Natural killer cell treated with Interleukin-12 subunit alpha and Interleukin-12 subunit beta and Interleukin-15 and Interleukin-18, amount 100 ng/mL, for 72 hours (primary cell): ENCODE results near the gene SARS1. TPM values are rescaled to one million over a fixed set of nuclear protein-coding genes. Genes with fewer than 3 reads are reported as not detected.

Experiments
- ATAC-seq, 2 donors: fragments of 150-1000 bp; cut with Tn5 transposase in 1 of 2; sonication (Bioruptor Pico), chemical (Tn5 transposase) in 1 of 2; 2 replicates each; pipeline ENCODE4 v1.10.0; 2021
- DNase-seq: peaks from one replicate; pipeline ENCODE4 v3.0.0; 2022; ENCODE audit warnings: low spot score
- H3K27ac Mint-ChIP-seq, 2 donors: 1 replicate in 1 of 2; 2 replicates in 1 of 2; pipeline ENCODE4 v1.8.0; 2022; ENCODE audit warnings: mixed read lengths in 2 of 2, mild to moderate bottlenecking in 1 of 2, moderate library complexity in 1 of 2
- H3K27me3 Mint-ChIP-seq, 2 donors: 1 replicate in 1 of 2; 2 replicates in 1 of 2; pipeline ENCODE4 v1.8.0; 2022; ENCODE audit warnings: mixed read lengths in 2 of 2
- H3K36me3 Mint-ChIP-seq: one replicate; pipeline ENCODE4 v1.8.0; 2022; ENCODE audit warnings: mixed read lengths
- H3K4me1 Mint-ChIP-seq, 2 donors: 1 replicate in 1 of 2; 2 replicates in 1 of 2; pipeline ENCODE4 v1.8.0; 2022; ENCODE audit warnings: low read depth in 2 of 2, mixed read lengths in 2 of 2, mild to moderate bottlenecking in 1 of 2
- H3K4me3 Mint-ChIP-seq: one replicate; pipeline ENCODE4 v1.8.0; 2022; ENCODE audit warnings: mixed read lengths
- H3K9me3 Mint-ChIP-seq: 2 replicates; pipeline ENCODE4 v1.8.0; 2022; ENCODE audit warnings: mixed read lengths
- total RNA-seq, 2 donors: library from RNA; stranded (reverse); gene quantifications; one replicate each; pipeline ENCODE4 v1.2.3, GENCODE V29; 2022

SARS1 gene
- total RNA-seq, 2 donors from 2014 or later = 178 to 205 TPM

DNA sequence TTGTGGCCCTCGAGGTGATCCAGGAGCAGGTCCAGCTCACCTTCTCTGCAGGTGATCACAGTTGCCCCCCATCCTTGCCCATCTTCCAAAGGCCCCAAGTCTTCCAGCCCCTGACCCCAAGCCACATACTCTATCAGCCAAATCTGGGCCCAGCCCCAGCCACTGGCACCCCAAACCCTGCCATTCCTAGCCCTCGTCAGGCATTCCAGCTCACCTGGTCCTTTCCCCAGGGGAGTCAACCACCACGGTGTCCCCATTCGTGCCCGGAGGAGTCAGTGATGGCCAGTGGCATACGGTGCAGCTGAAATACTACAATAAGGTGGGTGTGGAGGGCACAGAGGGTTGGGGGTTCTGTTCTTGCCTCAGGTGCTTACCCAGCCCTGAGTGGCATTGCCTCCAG, 47.9 kb downstream of the SARS1 start:
- Mint-ChIP-seq H3K27ac (no peak overlapping the region), H3K9me3 (no peaks in the 10 kb centered on the region), H3K4me1 (peaks cover 0 to 8% of the 10 kb centered on the region in 2 donors), H3K36me3 (no peaks in the 10 kb centered on the region), H3K4me3 (no peak overlapping the region), H3K27me3 (no peaks in the 10 kb centered on the region)
- ATAC-seq (no peak), DNase-seq (no peak)

DNA sequence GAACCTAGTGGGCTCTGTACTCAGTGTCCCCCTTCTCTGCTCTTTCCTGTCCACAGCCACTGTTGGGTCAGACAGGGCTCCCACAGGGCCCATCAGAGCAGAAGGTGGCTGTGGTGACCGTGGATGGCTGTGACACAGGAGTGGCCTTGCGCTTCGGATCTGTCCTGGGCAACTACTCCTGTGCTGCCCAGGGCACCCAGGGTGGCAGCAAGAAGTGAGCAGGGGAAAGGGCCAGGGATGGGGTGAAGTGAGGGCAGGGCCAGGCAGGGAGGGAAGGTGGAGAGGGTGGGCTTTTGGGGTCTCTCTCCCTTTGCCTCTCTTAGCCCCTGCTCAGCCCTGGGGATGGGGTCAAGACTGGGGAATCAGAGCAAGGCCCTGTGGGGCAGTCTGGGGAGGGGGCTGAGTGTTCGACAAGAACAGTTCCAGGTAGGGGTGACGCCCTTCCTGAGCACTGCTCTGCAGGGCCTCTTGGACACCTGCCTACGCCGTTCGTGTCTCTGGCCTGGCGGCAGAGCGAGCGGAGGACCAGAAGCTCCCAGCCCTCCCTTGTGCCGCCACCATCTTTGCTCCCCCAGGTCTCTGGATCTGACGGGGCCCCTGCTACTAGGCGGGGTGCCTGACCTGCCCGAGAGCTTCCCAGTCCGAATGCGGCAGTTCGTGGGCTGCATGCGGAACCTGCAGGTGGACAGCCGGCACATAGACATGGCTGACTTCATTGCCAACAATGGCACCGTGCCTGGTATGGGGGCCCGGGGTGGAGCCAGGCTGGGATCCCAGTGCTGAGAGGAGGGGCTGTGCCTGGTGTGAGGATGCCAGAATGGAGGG, 48.7 kb downstream of the SARS1 start:
- Mint-ChIP-seq H3K27me3 (no peaks in the 10 kb centered on the region), H3K4me1 (peaks cover 0 to 5% of the 10 kb centered on the region in 2 donors), H3K4me3 (no peak overlapping the region), H3K36me3 (no peaks in the 10 kb centered on the region), H3K9me3 (no peaks in the 10 kb centered on the region), H3K27ac (no peak overlapping the region)
- DNase-seq (no peak), ATAC-seq (no peak)

DNA sequence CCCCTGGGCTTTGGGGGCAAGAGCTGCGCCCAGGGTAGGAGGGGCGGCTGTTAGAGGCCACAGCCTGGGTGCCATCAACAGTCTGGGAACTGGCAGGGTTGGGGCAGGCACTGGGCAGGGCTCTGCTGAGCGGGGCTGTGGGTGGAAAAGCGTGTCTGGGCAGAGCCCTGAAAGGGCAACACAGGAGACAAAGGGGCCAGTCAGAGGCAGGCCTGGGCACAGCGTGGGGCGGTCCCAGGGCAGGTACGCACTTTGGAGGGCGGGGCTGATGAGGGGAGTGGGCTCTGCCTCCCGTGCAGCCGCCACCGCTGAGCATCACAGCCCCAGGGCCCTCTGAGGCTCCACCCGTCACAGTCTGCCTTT, 49.5 kb downstream of the SARS1 start:
- DNase-seq = no peak
- Mint-ChIP-seq H3K27me3 (no peaks in the 10 kb centered on the region), H3K4me1 (peaks cover 0 to 5% of the 10 kb centered on the region in 2 donors), H3K9me3 (no peaks in the 10 kb centered on the region), H3K4me3 (no peak overlapping the region), H3K36me3 (no peaks in the 10 kb centered on the region), H3K27ac (no peak overlapping the region)
- peak in 1 of 2 donors; percentile 15 for ATAC-seq

DNA sequence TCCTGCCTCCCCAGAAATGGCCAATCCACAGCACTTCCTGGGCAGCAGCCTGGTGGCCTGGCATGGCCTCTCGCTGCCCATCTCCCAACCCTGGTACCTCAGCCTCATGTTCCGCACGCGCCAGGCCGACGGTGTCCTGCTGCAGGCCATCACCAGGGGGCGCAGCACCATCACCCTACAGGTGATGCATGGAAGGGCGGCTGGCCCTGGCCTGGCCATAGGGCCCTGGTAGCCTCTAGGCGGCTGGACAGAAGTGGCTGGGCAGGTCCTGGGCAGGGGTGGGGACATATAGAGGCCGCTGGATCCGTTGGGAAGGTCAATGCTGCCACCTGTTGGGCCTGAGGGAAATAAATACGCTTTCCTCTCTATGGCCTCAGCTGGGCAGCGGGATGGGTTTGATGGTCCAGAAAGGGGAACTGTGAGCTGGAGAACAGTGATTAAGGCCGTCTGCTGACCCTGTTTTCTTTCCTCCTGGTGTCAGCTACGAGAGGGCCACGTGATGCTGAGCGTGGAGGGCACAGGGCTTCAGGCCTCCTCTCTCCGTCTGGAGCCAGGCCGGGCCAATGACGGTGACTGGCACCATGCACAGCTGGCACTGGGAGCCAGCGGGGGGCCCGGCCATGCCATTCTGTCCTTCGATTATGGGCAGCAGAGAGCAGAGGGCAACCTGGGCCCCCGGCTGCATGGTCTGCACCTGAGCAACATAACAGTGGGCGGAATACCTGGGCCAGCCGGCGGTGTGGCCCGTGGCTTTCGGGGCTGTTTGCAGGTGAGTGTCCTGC, 50.1 kb downstream of the SARS1 start:
- no peaks in the 10 kb centered on the region for H3K36me3 Mint-ChIP-seq
- H3K27ac Mint-ChIP-seq = no peak overlapping the region
- H3K9me3 Mint-ChIP-seq = no peaks in the 10 kb centered on the region
- H3K27me3 Mint-ChIP-seq = no peaks in the 10 kb centered on the region
- no peak overlapping the region for H3K4me3 Mint-ChIP-seq
- DNase-seq (peak; percentile 73), ATAC-seq (peak; percentile 79 to 89)
- H3K4me1 Mint-ChIP-seq = peaks cover 0 to 5% of the 10 kb centered on the region in 2 donors

DNA sequence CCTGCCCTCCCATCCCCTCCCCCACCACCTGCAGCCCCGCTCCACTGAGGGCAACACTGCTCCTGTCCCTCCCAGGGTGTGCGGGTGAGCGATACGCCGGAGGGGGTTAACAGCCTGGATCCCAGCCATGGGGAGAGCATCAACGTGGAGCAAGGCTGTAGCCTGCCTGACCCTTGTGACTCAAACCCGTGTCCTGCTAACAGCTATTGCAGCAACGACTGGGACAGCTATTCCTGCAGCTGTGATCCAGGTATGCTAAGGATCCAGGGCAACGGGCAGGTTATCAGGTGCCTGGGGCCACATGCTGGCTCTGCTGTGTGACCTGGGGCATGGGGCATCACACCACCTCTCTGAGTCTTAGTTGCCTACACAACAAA, 50.6 kb downstream of the SARS1 start:
- ATAC-seq = no peak
- H3K9me3 Mint-ChIP-seq = no peaks in the 10 kb centered on the region

DNA sequence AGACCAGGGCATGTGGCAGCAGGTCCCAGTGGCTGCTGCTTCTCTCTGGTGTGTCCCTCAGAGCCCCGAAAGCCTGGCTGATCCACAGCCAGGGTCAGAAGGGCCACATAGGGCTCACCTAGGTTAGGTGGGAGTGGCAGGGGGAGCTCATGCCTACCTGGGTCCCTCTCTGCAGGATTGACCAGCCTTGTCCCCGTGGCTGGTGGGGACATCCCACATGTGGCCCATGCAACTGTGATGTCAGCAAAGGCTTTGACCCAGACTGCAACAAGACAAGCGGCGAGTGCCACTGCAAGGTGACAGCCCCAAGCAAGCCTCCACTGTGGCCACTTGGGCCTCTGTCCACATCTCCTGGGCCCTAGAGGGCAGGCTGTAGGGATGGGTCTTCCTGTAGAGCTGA, 51.3 kb downstream of the SARS1 start:
- H3K9me3 Mint-ChIP-seq = no peaks in the 10 kb centered on the region
- ATAC-seq (no peak), DNase-seq (no peak)
- no peaks in the 10 kb centered on the region for H3K27me3 Mint-ChIP-seq
- peaks cover 0 to 5% of the 10 kb centered on the region in 2 donors for H3K4me1 Mint-ChIP-seq
- no peak overlapping the region for H3K27ac Mint-ChIP-seq
- H3K4me3 Mint-ChIP-seq = no peak overlapping the region
- no peaks in the 10 kb centered on the region for H3K36me3 Mint-ChIP-seq

More for the DNA sequence above, 50.6 kb downstream of the SARS1 start:
- Mint-ChIP-seq H3K4me1 (peaks cover 0 to 5% of the 10 kb centered on the region in 2 donors), H3K4me3 (no peak overlapping the region), H3K36me3 (no peaks in the 10 kb centered on the region), H3K27me3 (no peaks in the 10 kb centered on the region), H3K27ac (no peak overlapping the region)
- no peak for DNase-seq

DNA sequence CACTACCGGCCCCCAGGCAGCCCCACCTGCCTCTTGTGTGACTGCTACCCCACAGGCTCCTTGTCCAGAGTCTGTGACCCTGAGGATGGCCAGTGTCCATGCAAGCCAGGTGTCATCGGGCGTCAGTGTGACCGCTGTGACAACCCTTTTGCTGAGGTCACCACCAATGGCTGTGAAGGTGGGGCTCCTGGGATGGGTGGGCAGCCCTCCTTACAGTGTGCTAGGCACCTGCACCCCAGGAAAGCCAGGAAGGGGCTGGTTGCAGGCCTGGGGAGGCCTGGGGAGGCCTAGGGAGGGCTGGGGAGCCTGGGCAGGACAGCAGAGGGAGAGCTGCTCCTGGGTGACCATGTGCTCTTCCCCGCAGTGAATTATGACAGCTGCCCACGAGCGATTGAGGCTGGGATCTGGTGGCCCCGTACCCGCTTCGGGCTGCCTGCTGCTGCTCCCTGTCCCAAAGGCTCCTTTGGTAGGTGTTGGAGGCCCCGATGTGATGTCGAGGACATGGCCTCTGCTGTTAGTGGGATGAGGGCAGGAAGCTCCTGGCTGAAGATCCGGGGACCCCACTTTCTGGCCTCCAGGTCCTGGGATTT, 52.1 kb downstream of the SARS1 start:
- no peak overlapping the region for H3K4me3 Mint-ChIP-seq
- H3K9me3 Mint-ChIP-seq = no peaks in the 10 kb centered on the region
- H3K4me1 Mint-ChIP-seq = peaks cover 0 to 5% of the 10 kb centered on the region in 2 donors
- DNase-seq = no peak
- no peak overlapping the region for H3K27ac Mint-ChIP-seq
- H3K36me3 Mint-ChIP-seq = no peaks in the 10 kb centered on the region
- ATAC-seq = no peak
- no peaks in the 10 kb centered on the region for H3K27me3 Mint-ChIP-seq

DNA sequence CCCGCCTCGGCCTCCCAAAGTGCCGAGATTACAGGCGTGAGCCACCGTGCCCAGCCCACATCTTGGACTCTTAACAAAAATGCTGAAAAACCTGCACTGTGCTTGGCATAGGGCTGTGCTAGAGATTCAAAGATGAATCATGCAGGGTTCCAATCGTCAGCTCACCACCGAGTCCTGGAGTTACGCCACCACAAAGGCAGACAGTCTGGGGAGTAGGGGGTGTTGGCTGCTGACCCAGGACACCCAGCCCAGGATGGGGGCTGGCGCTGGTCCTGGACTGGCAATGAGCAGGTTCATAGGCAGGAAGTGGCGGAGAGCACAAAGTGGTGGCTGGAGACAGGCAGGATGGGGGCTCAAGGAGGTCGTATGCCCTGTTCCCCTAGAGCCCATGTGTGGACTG, 53.2 kb downstream of the SARS1 start:
- Mint-ChIP-seq H3K4me1 (peaks cover 0 to 5% of the 10 kb centered on the region in 2 donors), H3K9me3 (no peaks in the 10 kb centered on the region), H3K4me3 (no peak overlapping the region), H3K27me3 (no peaks in the 10 kb centered on the region), H3K27ac (no peak overlapping the region), H3K36me3 (no peaks in the 10 kb centered on the region)
- ATAC-seq = no peak
- DNase-seq = no peak

DNA sequence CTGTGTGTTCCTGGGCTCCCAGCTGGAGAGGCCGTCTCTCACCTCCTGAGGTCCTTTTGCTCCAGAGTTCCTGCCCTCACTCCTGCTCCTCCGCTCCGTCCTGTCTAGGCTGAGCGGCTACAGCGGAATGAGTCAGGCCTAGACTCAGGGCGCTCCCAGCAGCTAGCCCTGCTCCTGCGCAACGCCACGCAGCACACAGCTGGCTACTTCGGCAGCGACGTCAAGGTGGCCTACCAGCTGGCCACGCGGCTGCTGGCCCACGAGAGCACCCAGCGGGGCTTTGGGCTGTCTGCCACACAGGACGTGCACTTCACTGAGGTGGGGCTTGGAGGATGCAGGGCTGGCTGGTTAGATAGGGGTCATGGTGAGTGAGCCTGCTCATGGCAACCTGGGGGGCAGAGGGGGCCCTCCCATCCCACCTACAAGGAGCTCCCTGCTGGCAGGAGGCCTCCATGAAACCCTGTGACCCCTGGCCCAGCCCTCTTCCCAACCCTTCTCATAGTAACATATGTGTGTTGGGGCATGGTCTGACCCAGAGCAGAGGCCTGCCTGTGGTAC, 54.1 kb downstream of the SARS1 start:
- H3K4me1 Mint-ChIP-seq = peaks cover 0 to 5% of the 10 kb centered on the region in 2 donors
- no peak overlapping the region for H3K27ac Mint-ChIP-seq
- no peaks in the 10 kb centered on the region for H3K27me3 Mint-ChIP-seq

DNA sequence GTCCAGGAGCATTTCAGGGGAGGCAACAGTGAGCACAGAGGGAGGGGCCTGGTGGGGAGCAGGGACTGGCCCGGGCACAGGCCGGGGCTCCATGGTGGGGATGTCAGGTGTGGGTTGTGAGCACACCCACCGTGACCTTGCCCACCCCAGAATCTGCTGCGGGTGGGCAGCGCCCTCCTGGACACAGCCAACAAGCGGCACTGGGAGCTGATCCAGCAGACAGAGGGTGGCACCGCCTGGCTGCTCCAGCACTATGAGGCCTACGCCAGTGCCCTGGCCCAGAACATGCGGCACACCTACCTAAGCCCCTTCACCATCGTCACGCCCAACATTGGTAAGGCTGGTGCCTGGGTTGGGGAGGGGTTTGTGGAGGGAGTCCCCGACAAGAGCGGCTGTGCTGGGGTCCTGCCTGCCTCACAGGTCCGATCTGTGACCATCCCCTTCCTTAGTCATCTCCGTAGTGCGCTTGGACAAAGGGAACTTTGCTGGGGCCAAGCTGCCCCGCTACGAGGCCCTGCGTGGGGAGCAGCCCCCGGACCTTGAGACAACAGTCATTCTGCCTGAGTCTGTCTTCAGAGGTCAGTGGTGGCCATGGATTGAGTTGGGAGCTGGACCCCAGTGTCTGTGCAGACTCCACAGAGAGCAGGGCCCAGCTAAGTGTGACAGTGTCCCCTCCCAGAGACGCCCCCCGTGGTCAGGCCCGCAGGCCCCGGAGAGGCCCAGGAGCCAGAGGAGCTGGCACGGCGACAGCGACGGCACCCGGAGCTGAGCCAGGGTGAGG, 54.9 kb downstream of the SARS1 start:
- no peak for ATAC-seq
- Mint-ChIP-seq H3K9me3 (no peaks in the 10 kb centered on the region), H3K4me1 (peaks cover 0 to 2% of the 10 kb centered on the region in 2 donors), H3K27me3 (no peaks in the 10 kb centered on the region), H3K27ac (no peak overlapping the region), H3K36me3 (no peaks in the 10 kb centered on the region), H3K4me3 (no peak overlapping the region)
- no peak for DNase-seq

More for the DNA sequence above, 54.1 kb downstream of the SARS1 start:
- Mint-ChIP-seq H3K9me3 (no peaks in the 10 kb centered on the region), H3K4me3 (no peak overlapping the region), H3K36me3 (no peaks in the 10 kb centered on the region)
- DNase-seq (no peak), ATAC-seq (no peak)

DNA sequence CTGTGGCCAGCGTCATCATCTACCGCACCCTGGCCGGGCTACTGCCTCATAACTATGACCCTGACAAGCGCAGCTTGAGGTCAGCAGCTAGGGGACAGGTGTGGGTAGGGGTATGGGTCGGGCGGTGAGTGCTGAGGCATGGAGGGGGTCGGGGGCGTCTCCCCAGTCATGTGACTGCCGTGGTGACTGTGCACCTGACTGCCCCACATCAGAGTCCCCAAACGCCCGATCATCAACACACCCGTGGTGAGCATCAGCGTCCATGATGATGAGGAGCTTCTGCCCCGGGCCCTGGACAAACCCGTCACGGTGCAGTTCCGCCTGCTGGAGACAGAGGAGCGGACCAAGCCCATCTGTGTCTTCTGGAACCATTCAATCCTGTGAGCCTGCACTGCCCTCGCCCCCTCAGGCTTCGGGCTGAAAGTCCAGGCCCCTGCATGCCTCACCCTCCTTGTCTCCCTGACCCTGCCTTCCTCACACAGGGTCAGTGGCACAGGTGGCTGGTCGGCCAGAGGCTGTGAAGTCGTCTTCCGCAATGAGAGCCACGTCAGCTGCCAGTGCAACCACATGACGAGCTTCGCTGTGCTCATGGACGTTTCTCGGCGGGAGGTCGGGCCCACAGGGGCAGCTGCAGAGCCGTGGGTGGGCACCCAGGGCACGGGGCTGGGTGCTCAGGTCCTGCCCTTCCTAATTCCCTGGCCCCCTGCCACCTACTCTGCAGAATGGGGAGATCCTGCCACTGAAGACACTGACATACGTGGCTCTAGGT, 55.7 kb downstream of the SARS1 start:
- no peaks in the 10 kb centered on the region for H3K9me3 Mint-ChIP-seq
- no peak for DNase-seq
- peaks cover 3 to 4% of the 10 kb centered on the region in 2 donors for H3K4me1 Mint-ChIP-seq
- no peak overlapping the region for H3K4me3 Mint-ChIP-seq
- ATAC-seq = no peak
- H3K27ac Mint-ChIP-seq = no peak overlapping the region
- no peaks in the 10 kb centered on the region for H3K36me3 Mint-ChIP-seq
- H3K27me3 Mint-ChIP-seq = no peaks in the 10 kb centered on the region

DNA sequence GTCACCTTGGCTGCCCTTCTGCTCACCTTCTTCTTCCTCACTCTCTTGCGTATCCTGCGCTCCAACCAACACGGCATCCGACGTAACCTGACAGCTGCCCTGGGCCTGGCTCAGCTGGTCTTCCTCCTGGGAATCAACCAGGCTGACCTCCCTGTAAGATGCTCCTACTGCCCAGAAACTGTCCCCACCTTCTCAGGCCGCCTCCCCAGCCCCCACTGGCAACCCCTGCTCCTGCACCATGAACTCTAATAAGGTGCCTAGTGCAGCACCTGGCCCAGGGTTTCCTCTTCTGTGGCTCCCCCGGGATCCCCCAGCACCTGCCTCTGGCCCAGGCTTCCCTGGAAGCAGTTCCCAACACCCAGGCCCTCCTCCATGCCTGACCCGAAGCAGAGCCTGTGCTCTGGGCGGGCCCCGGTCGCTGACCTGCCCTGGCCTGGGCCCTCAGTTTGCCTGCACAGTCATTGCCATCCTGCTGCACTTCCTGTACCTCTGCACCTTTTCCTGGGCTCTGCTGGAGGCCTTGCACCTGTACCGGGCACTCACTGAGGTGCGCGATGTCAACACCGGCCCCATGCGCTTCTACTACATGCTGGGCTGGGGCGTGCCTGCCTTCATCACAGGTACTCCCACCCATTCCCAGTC, 56.4 kb downstream of the SARS1 start:
- Mint-ChIP-seq H3K4me3 (no peak overlapping the region), H3K4me1 (peaks cover 3 to 4% of the 10 kb centered on the region in 2 donors), H3K27ac (no peak overlapping the region), H3K9me3 (no peaks in the 10 kb centered on the region), H3K27me3 (no peaks in the 10 kb centered on the region), H3K36me3 (no peaks in the 10 kb centered on the region)
- no peak for ATAC-seq
- no peak for DNase-seq
